Adrenal gland (tissue), 12 donors: ENCODE data around the gene APOLD1. TPM values are rescaled to one million over a fixed set of nuclear protein-coding genes. Genes with fewer than 3 reads are reported as not detected.
"Not testable (repeated sequence)": the region's sequence is repeated elsewhere in the genome, so short reads cannot be mapped to it uniquely, and the experiment has no call there.

Source experiments
- DNase-seq, 7 donors: peaks; one replicate each; pipeline ENCODE4 v3.0.0-alpha.2; 2019 to 2020
- H3K27ac ChIP-seq, 5 donors: fragments of 200-600 bp; sonication (generic) in 4 of 5; 1 replicate in 3 of 5; 2 replicates in 2 of 5; pipeline versions ENCODE4 v1.5.1 to v1.8.0; 2016 to 2020; ENCODE audit warnings: mild to moderate bottlenecking in 1 of 5
- H3K27me3 ChIP-seq: fragments of 200-600 bp; 2 replicates; pipeline ENCODE4 v1.8.0; 2021
- H3K36me3 ChIP-seq, 2 donors: fragments of 200-600 bp; replicated peaks in 1 of 2; 1 replicate in 1 of 2; 2 replicates in 1 of 2; pipeline versions ENCODE4 v1.5.1 to v1.8.0; 2018 to 2022
- H3K4me1 ChIP-seq, 2 donors: fragments of 200-600 bp; replicated peaks in 1 of 2; 1 replicate in 1 of 2; 2 replicates in 1 of 2; pipeline versions ENCODE4 v1.5.1 to v1.8.0; 2018 to 2021
- H3K4me3 ChIP-seq, 4 donors: fragments of 200-600 bp; sonication (generic) in 3 of 4; one replicate each; pipeline ENCODE4 v1.5.1; 2016 to 2018
- H3K9me3 ChIP-seq, 3 donors: fragments of 200-600 bp; sonication (generic) in 1 of 3; replicated peaks in 1 of 3; 1 replicate in 2 of 3; 2 replicates in 1 of 3; pipeline versions ENCODE4 v1.5.1 to v1.8.0; 2016 to 2021
- CTCF ChIP-seq, 6 experiments: fragments of 450-650 bp in 4 of 6; fragments of 200-600 bp in 2 of 6; sonication (generic) in 1 of 6; IDR thresholded peaks; 1 replicate in 5 of 6; 2 replicates in 1 of 6; pipeline versions ENCODE4 v1.5.1 to v1.8.0; 2016 to 2021; ENCODE audit warnings: antibody characterized with exemption in 6 of 6, mild to moderate bottlenecking in 2 of 6, moderate library complexity in 1 of 6
- POLR2A ChIP-seq, 2 donors: fragments of 450-650 bp; IDR thresholded peaks; one replicate each; pipeline ENCODE4 v1.6.1; 2017; ENCODE audit warnings: antibody characterized with exemption in 2 of 2, mild to moderate bottlenecking in 2 of 2, moderate library complexity in 1 of 2
- WGBS, 4 donors: extraction: QIAGEN DNeasy Blood & Tissue Kit in 2 of 4; methylation state at CpG; one replicate each; pipeline versions ENCODE4 v1.1.5 to v1.1.7; 2013 to 2017; 5-methylcytosine and 5-hydroxymethylcytosine counted together
- intact Hi-C, 2 donors: fragments of 100-400 bp; cut with DNase I; formaldehyde crosslinking; loops; one replicate each; pipeline versions ENCODE4 v1.14.1 to v1.15.0; 2022 to 2023
- polyA plus RNA-seq, 3 donors: library from polyadenylated mRNA; stranded (reverse); fragments of 200-250 nt in 2 of 3; fragments of 350-450 nt in 1 of 3; fragmentation: Illumina TruSeq in 1 of 3; extraction: RNeasy Lipid Tissue Mini Kit (QIAGEN cat#74804) in 1 of 3; gene quantifications; one replicate each; pipeline ENCODE4 v1.2.3, GENCODE V29; 2013 to 2014
- total RNA-seq, 9 donors: library from RNA; depleted of rRNA in 4 of 9; stranded (reverse); fragments of >200 nt in 4 of 9; fragments of 120-200 nt in 1 of 9; fragmentation: NEBNext Ultra II Directional in 1 of 9; extraction: Animal tissue kit (Norgen Biotek cat#: 25700) in 1 of 9; gene quantifications; one replicate each; pipeline versions ENCODE4 v1.1.0 to v1.2.4, GENCODE V29; 2013 to 2023
- donor health status: healthy with polysubstance abuse.
- donor health status: Bipolar disorder and iron deficiency.
- donor health status: DM: yes; HTN: yes; CAD: no.
- donor health status: DM: no; HTN: no; CAD: no.
- donor health status: DM: no; HTN: no; CAD: no.
- donor health status: DM: yes; HTN: yes; CAD: no.

APOLD1 gene
- total and polyA plus RNA-seq, 12 donors: 1.2 to 11.5 (median 7.6) TPM

- Histone ChIP-seq H3K27ac (no peak overlapping the region), H3K36me3 (no peaks in the 10 kb centered on the region), H3K4me1 (peaks cover 0 to 6% of the 10 kb centered on the region in 2 donors), H3K9me3 (no peaks in the 10 kb centered on the region), H3K27me3 (no peaks in the 10 kb centered on the region), H3K4me3 (no peak overlapping the region)
- no peak for DNase-seq
- 72 to 86% (median 78%) methylated on average over 1 of the region's 1 CpG for WGBS, 4 donors
- TF ChIP-seq CTCF (IDR thresholded peaks at IDR 0.05): no peak
- no peak for TF ChIP-seq POLR2A (IDR thresholded peaks at IDR 0.05)
- intact Hi-C loops: no loop called here
These were observed 13.0 kb downstream of the APOLD1 start for GRCh38 chr12:12798480-12798879.

- DNase-seq: no peak
- Histone ChIP-seq H3K36me3 (no peaks in the 10 kb centered on the region), H3K9me3 (no peaks in the 10 kb centered on the region), H3K27me3 (no peaks in the 10 kb centered on the region), H3K4me1 (peaks cover 0 to 9% of the 10 kb centered on the region in 2 donors), H3K4me3 (no peak overlapping the region), H3K27ac (no peak overlapping the region)
- intact Hi-C loops: no loop called here
- TF ChIP-seq CTCF (IDR thresholded peaks at IDR 0.05) (no peak), POLR2A (IDR thresholded peaks at IDR 0.05) (no peak)
- WGBS, 4 donors: 64 to 83% (median 76%) methylated on average over 8 of the region's 8 CpGs
These were observed 13.9 kb downstream of the APOLD1 start for GRCh38 chr12:12799163-12799920.

- H3K36me3 ChIP-seq: no peaks in the 10 kb centered on the region
- no peak for DNase-seq
- intact Hi-C loops: no loop called here
- TF ChIP-seq CTCF (IDR thresholded peaks at IDR 0.05) (no peak), POLR2A (IDR thresholded peaks at IDR 0.05) (no peak)
- H3K4me1 ChIP-seq: peaks cover 0 to 9% of the 10 kb centered on the region in 2 donors
- H3K9me3 ChIP-seq: no peaks in the 10 kb centered on the region
- H3K4me3 ChIP-seq: no peak overlapping the region
- H3K27me3 ChIP-seq: no peaks in the 10 kb centered on the region
- no peak overlapping the region for H3K27ac ChIP-seq
- WGBS, 4 donors: 79 to 82% (median 80%) methylated on average over 9 of the region's 9 CpGs
These were observed 15.1 kb downstream of the APOLD1 start for GRCh38 chr12:12800406-12801180.

GRCh38 chr12:12801656-12802055 is 16.2 kb downstream of the APOLD1 start:
- H3K27me3 ChIP-seq, H3K27ac ChIP-seq, H3K4me1 ChIP-seq, H3K4me3 ChIP-seq, H3K36me3 ChIP-seq, DNase-seq, intact Hi-C loops, H3K9me3 ChIP-seq: not testable (repeated sequence)
- WGBS, 4 donors: 81 to 88% (median 85%) methylated on average over 4 of the region's 4 CpGs
